HepG2 (cell line): Measurements from ENCODE around the gene CDC14B. TPM values are rescaled to one million over a fixed set of nuclear protein-coding genes. Genes with fewer than 3 reads are reported as not detected.

Experiments used
- ATAC-seq: fragments of 200-7000 bp; cut with Tn5 transposase; 3 replicates; pipeline ENCODE4 v1.9.1; 2020; ENCODE audit warnings: mild to moderate bottlenecking, moderate library complexity
- BruUV-seq: library from RNA; stranded (reverse); fragments of 400-500 nt; replicated peaks from 2 replicates; lab custom pipeline; 2021; lab: Mats Ljungman, UMichigan
- CTCF ChIA-PET: fragments of 300-600 bp; formaldehyde crosslinking; extraction: SDS; loops from one replicate; lab custom pipeline; 2021; ENCODE audit warnings: low total read pairs, inconsistent platforms, low intra/inter-chr PET ratio; lab: Yijun Ruan, JAX
- POLR2A ChIA-PET: fragments of 350-600 bp; sonication (Branson Sonifier 250); formaldehyde crosslinking; loops from one replicate; lab custom pipeline; 2020; ENCODE audit warnings: antibody characterized with exemption, inconsistent platforms; lab: Yijun Ruan, JAX
- DNase-seq: peaks from one replicate; pipeline ENCODE4 v3.0.0-alpha.2; 2015; ENCODE audit warnings: low spot score
- FAIRE-seq: peaks from 3 replicates; lab custom pipeline; 2011; peaks lifted over from hg19 to GRCh38; lab: Jason Lieb, UNC
- H2AFZ ChIP-seq: one replicate; pipeline ENCODE4 v1.6.1; 2011; ENCODE audit warnings: low read length, inconsistent platforms
- H3K27ac ChIP-seq: fragments of 300-600 bp; 3 replicates; pipeline ENCODE4 v1.8.0; 2011; ENCODE audit warnings: mixed run types, mild to moderate bottlenecking, mixed read lengths, low read length, inconsistent platforms; ENCODE audit not compliant: insufficient read depth; ENCODE audit errors: extremely low read length
- H3K27me3 ChIP-seq, 2 experiments: fragments of 200-600 bp in 1 of 2; 2 replicates in 1 of 2; 3 replicates in 1 of 2; pipeline versions ENCODE4 v1.6.0 to v1.8.0; 2011; ENCODE audit warnings: low read length in 2 of 2, mild to moderate bottlenecking in 2 of 2, moderate library complexity in 2 of 2, inconsistent platforms in 1 of 2; ENCODE audit not compliant: insufficient read depth in 2 of 2, control insufficient read depth in 1 of 2
- H3K36me3 ChIP-seq, 2 experiments: fragments of 200-600 bp in 1 of 2; replicated peaks in 1 of 2; 2 replicates in 1 of 2; 3 replicates in 1 of 2; pipeline versions ENCODE4 v1.5.1 to v1.8.0; 2011; ENCODE audit warnings: low read length in 2 of 2, inconsistent platforms in 1 of 2; ENCODE audit not compliant: insufficient read depth in 2 of 2, control insufficient read depth in 1 of 2
- H3K4me1 ChIP-seq: 2 replicates; pipeline ENCODE4 v1.5.1; 2012; ENCODE audit warnings: low read length, inconsistent platforms; ENCODE audit not compliant: insufficient read depth
- H3K4me2 ChIP-seq: 2 replicates; pipeline ENCODE4 v1.6.0; 2011; ENCODE audit warnings: low read depth, low read length, inconsistent platforms
- H3K4me3 ChIP-seq, 3 experiments: fragments of 200-600 bp in 1 of 3; sonication (generic), shearing (Covaris generic) in 1 of 3; replicated peaks in 1 of 3; 2 replicates each; pipeline ENCODE4 v1.5.1; 2011 to 2016; ENCODE audit warnings: low read length in 3 of 3, inconsistent platforms in 2 of 3, low read depth in 2 of 3, mild to moderate bottlenecking in 2 of 3, control low read depth in 1 of 3, mixed read lengths in 1 of 3; ENCODE audit not compliant: insufficient read depth in 1 of 3
- H3K79me2 ChIP-seq: one replicate; pipeline ENCODE4 v1.6.1; 2011; ENCODE audit warnings: low read length, inconsistent platforms; ENCODE audit not compliant: insufficient read depth
- H3K9ac ChIP-seq: 2 replicates; pipeline ENCODE4 v1.6.0; 2011; ENCODE audit warnings: mild to moderate bottlenecking, low read depth, low read length, inconsistent platforms; ENCODE audit not compliant: insufficient read depth
- H3K9me3 ChIP-seq: 2 replicates; pipeline ENCODE4 v1.5.1; 2012; ENCODE audit warnings: mild to moderate bottlenecking, low read length
- H4K20me1 ChIP-seq: 2 replicates; pipeline ENCODE4 v1.6.0; 2011; ENCODE audit warnings: inconsistent platforms, mild to moderate bottlenecking, low read length, moderate library complexity; ENCODE audit not compliant: insufficient read depth
- FOSL2 ChIP-seq: sonication (generic); formaldehyde crosslinking; IDR thresholded peaks from 2 replicates; pipeline ENCODE4 v1.4.0; 2020; ENCODE audit warnings: missing genetic modification reagents
- KDM4B ChIP-seq: sonication (generic); formaldehyde crosslinking; IDR thresholded peaks from 2 replicates; pipeline ENCODE4 v1.4.0; 2020; ENCODE audit warnings: missing genetic modification reagents
- KDM5A ChIP-seq: fragments of 200-600 bp; sonication (generic); IDR thresholded peaks from 2 replicates; pipeline ENCODE4 v1.7.0; 2018; ENCODE audit warnings: antibody characterized with exemption, mild to moderate bottlenecking, low read length, borderline replicate concordance
- MTA3 ChIP-seq: sonication (generic); formaldehyde crosslinking; IDR thresholded peaks from 2 replicates; pipeline ENCODE4 v1.4.0; 2020; ENCODE audit warnings: missing genetic modification reagents
- PHF20 ChIP-seq: sonication (generic); formaldehyde crosslinking; IDR thresholded peaks from 2 replicates; pipeline ENCODE4 v1.5.0; 2020; ENCODE audit warnings: mild to moderate bottlenecking, missing genetic modification reagents
- RFX3 ChIP-seq: IDR thresholded peaks from 2 replicates; pipeline ENCODE4 v1.6.1; 2016; ENCODE audit warnings: missing biosample characterization, missing genetic modification reagents
- ZMYM2 ChIP-seq: sonication (generic); formaldehyde crosslinking; IDR thresholded peaks from 2 replicates; pipeline ENCODE4 v1.8.0; 2022; ENCODE audit warnings: mild to moderate bottlenecking, missing genetic modification reagents
- ZNF235 ChIP-seq: sonication (generic); formaldehyde crosslinking; IDR thresholded peaks from 2 replicates; pipeline ENCODE4 v1.8.1; 2023; ENCODE audit warnings: mild to moderate bottlenecking, missing genetic modification reagents, borderline replicate concordance
- ZNF329 ChIP-seq: sonication (generic); formaldehyde crosslinking; IDR thresholded peaks from 2 replicates; pipeline ENCODE4 v1.9.0; 2021; ENCODE audit warnings: low read depth, mild to moderate bottlenecking, missing genetic modification reagents
- ZNF589 ChIP-seq: sonication (generic); formaldehyde crosslinking; conservative IDR thresholded peaks from 2 replicates; pipeline ENCODE4 v1.8.0; 2022; ENCODE audit warnings: mild to moderate bottlenecking, moderate library complexity, missing genetic modification reagents
- ZNF768 ChIP-seq: sonication (generic); formaldehyde crosslinking; IDR thresholded peaks from 2 replicates; pipeline ENCODE4 v1.4.0; 2020; ENCODE audit warnings: missing genetic modification reagents
- WGBS: methylation state at CpG from one replicate; pipeline ENCODE4 v1.1.6; 2017; ENCODE audit warnings: low lambda C conversion rate; 5-methylcytosine and 5-hydroxymethylcytosine counted together
- in situ Hi-C: cut with HindIII; loops from 2 replicates; pipeline ENCODE4 v1.10.0; 2017; ENCODE audit warnings: low pct_unique_long_range_greater_than_20kb; ENCODE audit not compliant: extremely low pct_ligation_motif_present
- intact Hi-C: fragments of 100-400 bp; cut with micrococcal nuclease; formaldehyde crosslinking; loops from one replicate; pipeline ENCODE4 v1.10.0; 2022; ENCODE audit not compliant: unreplicated experiment
- polyA plus RNA-seq, 8 experiments: library from polyadenylated mRNA; depleted of rRNA in 3 of 8; stranded (reverse) in 7 of 8; unstranded in 1 of 8; fragments of >200 nt; fragmentation: Illumina TruSeq in 4 of 8; extraction: Trizol in 4 of 8; gene quantifications; 2 replicates each; pipeline versions ENCODE4 v1.2.1 to v1.2.3, GENCODE V29; 2011 to 2016; ENCODE audit warnings: low read depth in 4 of 8, missing spikeins in 1 of 8, mixed read lengths in 1 of 8; ENCODE audit not compliant: insufficient read depth in 1 of 8
- total RNA-seq, 5 experiments: library from RNA; depleted of rRNA; stranded (reverse); fragments of >200 nt; fragmentation: Illumina TruSeq; extraction: Trizol; gene quantifications; 2 replicates each; pipeline ENCODE4 v1.2.3, GENCODE V29; 2016; ENCODE audit warnings: low read depth in 1 of 5
- TF ChIP-seq, protein P1 (sequence below): IDR thresholded peaks from 2 replicates; pipeline ENCODE4 v1.6.1; 2016; ENCODE audit warnings: control low read depth
- TF ChIP-seq, protein P2 (sequence below): sonication (generic); formaldehyde crosslinking; IDR thresholded peaks from 2 replicates; pipeline ENCODE4 v1.5.1; 2020; ENCODE audit warnings: missing genetic modification reagents, mild to moderate bottlenecking, borderline replicate concordance

The CDC14B gene
- total and polyA plus RNA-seq, 2 of the 13 experiments (the other 11 are each of a cell fraction or from before 2014, with no cell fraction given) = 25.8 to 33.3 TPM

DNA sequence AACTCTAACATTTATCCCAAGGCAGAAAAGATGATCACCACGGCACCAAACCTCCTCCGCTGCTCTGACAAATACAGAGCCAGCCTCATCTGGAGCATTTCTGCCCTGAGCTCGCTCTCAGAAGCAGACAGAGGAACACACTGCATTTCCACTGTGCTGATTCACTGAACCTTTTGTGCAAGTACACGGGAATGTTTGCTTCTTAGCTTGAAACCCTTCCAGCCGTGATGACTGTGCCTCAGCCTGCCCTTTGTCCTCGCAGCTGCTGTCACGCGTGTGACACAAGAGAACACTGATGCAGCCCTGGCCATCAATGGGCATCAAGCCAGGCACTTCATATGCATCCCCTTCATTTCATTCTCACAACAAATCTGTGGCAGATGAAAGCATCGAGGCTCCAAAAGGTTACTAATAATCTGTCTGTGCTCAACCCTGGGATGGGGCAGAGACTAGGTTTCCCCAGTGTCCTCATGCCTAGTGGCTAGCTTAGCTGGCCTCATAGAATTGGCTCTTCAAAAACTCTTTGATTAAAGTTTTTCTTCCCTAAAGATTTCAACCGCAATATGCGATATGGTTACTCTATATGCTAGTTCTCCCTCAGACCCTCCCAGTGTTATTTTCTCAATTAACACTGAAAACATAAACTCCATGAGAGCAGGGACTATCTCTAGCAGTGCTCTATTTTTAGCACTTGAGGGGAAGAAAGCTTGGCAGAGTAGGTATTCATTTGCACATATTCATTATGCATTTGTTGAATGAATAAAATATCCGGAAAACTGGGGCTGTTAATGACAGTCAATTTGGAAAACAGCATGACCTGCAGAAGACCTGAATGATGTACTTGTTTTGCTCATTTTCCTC lies 7.3 kb downstream of the CDC14B start (continued):
- no peak for TF ChIP-seq KDM5A
- TF ChIP-seq PHF20 = no peak
- TF ChIP-seq RFX3 (CRISPR knock-in tag) = no peak
- TF ChIP-seq ZNF235 (CRISPR knock-in tag) = no peak
- 0 out of 2 replicates have a peak, but pooled peaks have one; percentile 66 for TF ChIP-seq ZMYM2 (CRISPR knock-in tag)
- TF ChIP-seq MTA3 (CRISPR knock-in tag) = no peak
- TF ChIP-seq FOSL2 (CRISPR knock-in tag) = peak; percentile 91
- TF ChIP-seq, protein P1, sequence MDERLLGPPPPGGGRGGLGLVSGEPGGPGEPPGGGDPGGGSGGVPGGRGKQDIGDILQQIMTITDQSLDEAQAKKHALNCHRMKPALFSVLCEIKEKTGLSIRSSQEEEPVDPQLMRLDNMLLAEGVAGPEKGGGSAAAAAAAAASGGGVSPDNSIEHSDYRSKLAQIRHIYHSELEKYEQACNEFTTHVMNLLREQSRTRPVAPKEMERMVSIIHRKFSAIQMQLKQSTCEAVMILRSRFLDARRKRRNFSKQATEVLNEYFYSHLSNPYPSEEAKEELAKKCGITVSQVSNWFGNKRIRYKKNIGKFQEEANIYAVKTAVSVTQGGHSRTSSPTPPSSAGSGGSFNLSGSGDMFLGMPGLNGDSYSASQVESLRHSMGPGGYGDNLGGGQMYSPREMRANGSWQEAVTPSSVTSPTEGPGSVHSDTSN = no peak
- 0 out of 2 replicates have a peak, but pooled peaks have one; percentile 16 for TF ChIP-seq ZNF589 (CRISPR knock-in tag)
- TF ChIP-seq KDM4B (CRISPR knock-in tag) = no peak
- 0 out of 2 replicates have a peak, but pooled peaks have one; percentile 17 for TF ChIP-seq ZNF768

DNA sequence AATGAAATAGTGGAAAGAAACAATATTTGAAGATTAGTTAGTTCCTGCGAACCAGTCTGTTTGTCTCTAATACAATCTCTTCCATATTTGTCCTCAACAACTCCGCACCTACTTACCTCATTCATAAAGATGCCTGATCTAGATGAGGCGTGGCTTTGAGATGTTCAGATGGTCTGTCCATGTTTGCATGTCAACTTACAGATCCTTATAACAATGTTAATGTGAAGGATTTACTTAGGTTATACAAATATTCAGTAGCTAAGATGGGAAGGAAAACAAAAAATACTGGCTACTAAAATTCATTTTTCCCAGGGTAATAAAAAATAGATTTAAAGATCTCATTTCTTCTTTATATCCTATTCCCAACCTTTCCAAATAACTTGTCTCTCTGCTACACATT lies 8.3 kb downstream of the CDC14B start:
- Histone ChIP-seq H3K79me2 (peaks cover 90% of the 10 kb centered on the region), H3K27me3 (no peaks in the 10 kb centered on the region), H4K20me1 (peaks cover 22% of the 10 kb centered on the region), H3K4me3 (no peak overlapping the region), H3K9ac (no peak overlapping the region), H2AFZ (no peak overlapping the region), H3K4me1 (peaks cover 57% of the 10 kb centered on the region), H3K36me3 (no peaks in the 10 kb centered on the region), H3K9me3 (no peaks in the 10 kb centered on the region), H3K4me2 (no peak overlapping the region), H3K27ac (peak overlapping the region; percentile 54)
- TF ChIP-seq, protein P2, sequence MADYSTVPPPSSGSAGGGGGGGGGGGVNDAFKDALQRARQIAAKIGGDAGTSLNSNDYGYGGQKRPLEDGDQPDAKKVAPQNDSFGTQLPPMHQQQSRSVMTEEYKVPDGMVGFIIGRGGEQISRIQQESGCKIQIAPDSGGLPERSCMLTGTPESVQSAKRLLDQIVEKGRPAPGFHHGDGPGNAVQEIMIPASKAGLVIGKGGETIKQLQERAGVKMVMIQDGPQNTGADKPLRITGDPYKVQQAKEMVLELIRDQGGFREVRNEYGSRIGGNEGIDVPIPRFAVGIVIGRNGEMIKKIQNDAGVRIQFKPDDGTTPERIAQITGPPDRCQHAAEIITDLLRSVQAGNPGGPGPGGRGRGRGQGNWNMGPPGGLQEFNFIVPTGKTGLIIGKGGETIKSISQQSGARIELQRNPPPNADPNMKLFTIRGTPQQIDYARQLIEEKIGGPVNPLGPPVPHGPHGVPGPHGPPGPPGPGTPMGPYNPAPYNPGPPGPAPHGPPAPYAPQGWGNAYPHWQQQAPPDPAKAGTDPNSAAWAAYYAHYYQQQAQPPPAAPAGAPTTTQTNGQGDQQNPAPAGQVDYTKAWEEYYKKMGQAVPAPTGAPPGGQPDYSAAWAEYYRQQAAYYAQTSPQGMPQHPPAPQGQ (CRISPR knock-in tag) = no peak
- no peak for TF ChIP-seq ZNF329 (CRISPR knock-in tag)
- POLR2A ChIA-PET = interaction anchor here (1.4 kb wide), 1 partner anchor 45 kb away, joined by 3 read pairs; no protein-coding TSS in a partner anchor
- WGBS = 96% methylated on average over 3 of the region's 3 CpGs
- no TSS peak for BruUV-seq
- FAIRE-seq (no peak), ATAC-seq (no peak), DNase-seq (no peak)
- CTCF ChIA-PET = no interaction called here
- intact Hi-C loops (no loop called here), in situ Hi-C loops (no loop called here)
